Central memory CD8-positive, alpha-beta T cell (primary cell): ENCODE measurements around the gene TBC1D4.
"Not testable (repeated sequence)": the region's sequence is repeated elsewhere in the genome, so short reads cannot be mapped to it uniquely, and the experiment has no call there.

ENCODE experiments used
- ATAC-seq: fragments of 150-1000 bp; cut with Tn5 transposase; replicated peaks from 2 replicates; pipeline ENCODE4 v1.10.0; 2022; ENCODE audit warnings: mild to moderate bottlenecking, moderate FRiP score, moderate number of reproducible peaks; ENCODE audit not compliant: poor library complexity, severe bottlenecking; ENCODE audit errors: extremely low read depth
- DNase-seq, 2 donors: peaks; one replicate each; pipeline ENCODE4 v3.0.0; 2021; ENCODE audit warnings: low spot score in 2 of 2
- H3K27ac Mint-ChIP-seq: one replicate; pipeline ENCODE4 v1.8.0; 2022; ENCODE audit warnings: low read depth, mild to moderate bottlenecking, moderate library complexity, mixed read lengths
- H3K27me3 Mint-ChIP-seq: one replicate; pipeline ENCODE4 v1.8.0; 2022; ENCODE audit warnings: mixed read lengths
- H3K36me3 Mint-ChIP-seq: one replicate; pipeline ENCODE4 v1.8.0; 2022; ENCODE audit warnings: mild to moderate bottlenecking, moderate library complexity, mixed read lengths; ENCODE audit not compliant: insufficient read depth
- H3K4me1 Mint-ChIP-seq: one replicate; pipeline ENCODE4 v1.8.0; 2022; ENCODE audit warnings: mixed read lengths
- H3K4me3 Mint-ChIP-seq: one replicate; pipeline ENCODE4 v1.8.0; 2022; ENCODE audit warnings: mild to moderate bottlenecking, moderate library complexity, mixed read lengths
- H3K9me3 Mint-ChIP-seq: one replicate; pipeline ENCODE4 v1.8.0; 2022; ENCODE audit warnings: mixed read lengths

Gene TBC1D4

DNA sequence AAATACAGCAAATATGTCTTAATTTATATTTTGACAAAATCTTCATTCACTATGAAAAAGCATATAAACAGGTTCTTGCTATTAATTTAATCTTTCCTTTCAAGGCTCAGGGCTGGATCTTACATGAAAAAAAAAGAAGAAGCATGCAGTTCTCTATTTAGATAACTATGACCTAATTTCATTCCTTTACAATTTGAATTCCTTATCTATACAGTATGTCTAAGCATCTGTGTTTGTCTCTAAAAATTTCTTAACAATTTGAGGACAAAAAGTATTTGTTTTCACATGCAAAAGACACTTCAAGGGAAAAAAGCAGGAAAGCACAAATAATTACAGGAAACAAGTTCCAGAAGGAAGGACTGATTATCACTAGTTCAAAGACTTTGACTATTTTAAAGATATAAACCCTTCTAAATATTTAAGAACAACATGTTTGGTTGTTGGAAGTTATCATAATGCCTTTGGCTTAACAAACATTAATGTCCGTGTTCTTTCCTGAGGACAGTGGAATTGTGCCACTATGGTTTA lies 157.5 kb downstream of the TBC1D4 start:
- DNase-seq (no peak), ATAC-seq (no peak)
- H3K4me1 Mint-ChIP-seq: peaks cover 33% of the 10 kb centered on the region
- H3K27ac Mint-ChIP-seq: peak overlapping the region; percentile 95
- H3K36me3 Mint-ChIP-seq: peaks cover 13% of the 10 kb centered on the region
- H3K9me3 Mint-ChIP-seq: no peaks in the 10 kb centered on the region
- H3K4me3 Mint-ChIP-seq: peak overlapping the region; percentile 89
- H3K27me3 Mint-ChIP-seq: no peaks in the 10 kb centered on the region

DNA sequence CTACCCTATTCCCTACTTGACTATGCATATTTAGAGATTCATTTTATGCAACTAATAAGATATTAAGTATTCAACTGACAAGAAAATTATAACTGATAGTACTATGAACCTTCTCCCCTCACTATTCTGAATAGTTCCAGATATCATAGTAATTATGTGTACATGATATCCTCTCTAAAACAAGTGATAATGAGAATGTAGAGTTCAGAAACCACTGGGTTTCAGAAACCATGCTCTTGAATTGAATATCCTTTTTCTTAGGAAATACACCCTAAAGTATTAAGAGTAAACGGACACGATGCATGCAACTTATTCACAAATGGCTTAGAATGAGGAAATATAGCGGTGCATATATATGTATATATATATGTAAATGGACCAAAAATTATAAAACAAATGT lies 160.9 kb downstream of the TBC1D4 start:
- Mint-ChIP-seq H3K27me3 (no peaks in the 10 kb centered on the region), H3K27ac (no peak overlapping the region), H3K4me3 (no peak overlapping the region), H3K36me3 (peaks cover 5% of the 10 kb centered on the region), H3K4me1 (peaks cover 29% of the 10 kb centered on the region), H3K9me3 (no peaks in the 10 kb centered on the region)
- DNase-seq (no peak), ATAC-seq (no peak)

DNA sequence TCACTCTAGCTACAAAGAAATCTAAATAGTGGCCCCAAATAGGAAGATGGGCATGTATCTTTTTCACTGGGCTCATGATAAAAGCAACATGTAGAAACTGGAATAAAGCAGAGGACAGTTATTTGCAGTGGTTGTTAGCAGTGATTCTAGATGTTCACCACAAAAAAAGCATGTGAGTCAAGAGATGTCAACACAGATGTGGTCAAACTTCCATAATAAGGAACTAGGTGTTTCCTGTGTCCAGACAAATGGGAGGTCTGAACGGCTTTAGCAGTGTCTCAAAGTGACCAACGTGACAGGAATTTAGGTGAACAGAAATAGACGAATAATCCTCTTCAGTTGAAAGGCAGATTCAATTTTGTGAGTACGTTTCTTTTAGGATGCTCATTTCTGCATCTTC lies 162.7 kb downstream of the TBC1D4 start:
- no peaks in the 10 kb centered on the region for H3K27me3 Mint-ChIP-seq
- no peak for DNase-seq
- no peak overlapping the region for H3K4me3 Mint-ChIP-seq
- ATAC-seq: no peak
- H3K36me3 Mint-ChIP-seq: peaks cover 2% of the 10 kb centered on the region
- H3K4me1 Mint-ChIP-seq: peaks cover 24% of the 10 kb centered on the region
- no peaks in the 10 kb centered on the region for H3K9me3 Mint-ChIP-seq
- no peak overlapping the region for H3K27ac Mint-ChIP-seq

DNA sequence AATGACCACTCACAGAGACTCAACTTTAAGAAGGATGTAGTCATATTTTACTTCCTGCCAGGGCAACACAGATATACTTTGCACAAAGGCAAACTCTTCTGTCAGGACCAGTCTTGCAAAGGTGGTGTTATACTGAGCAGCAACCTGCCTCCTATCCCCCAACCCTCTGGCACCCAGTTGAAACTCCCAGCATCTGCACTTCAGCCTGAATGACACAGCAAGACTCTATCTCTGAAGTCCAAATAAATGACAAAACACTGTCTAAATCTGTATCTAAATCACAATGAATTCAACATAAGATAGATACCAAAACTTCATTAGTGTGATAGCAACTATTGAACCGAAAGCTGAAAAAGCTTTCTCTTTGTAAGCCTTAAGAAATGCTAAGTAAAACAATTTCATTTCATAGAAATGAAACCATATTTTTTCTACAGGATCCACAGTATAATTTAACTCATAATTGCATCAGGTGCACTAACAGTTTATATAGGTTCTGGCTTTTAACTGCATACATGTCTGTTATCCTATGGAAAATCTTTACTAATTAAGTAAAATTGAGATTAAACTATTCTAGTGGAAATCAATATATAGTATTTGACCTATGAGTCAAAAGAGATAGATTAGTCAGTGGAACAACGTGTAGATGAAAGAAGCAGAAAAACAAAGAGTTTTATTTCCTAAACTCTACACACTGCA lies 163.7 kb downstream of the TBC1D4 start:
- DNase-seq (no peak), ATAC-seq (no peak)
- Mint-ChIP-seq H3K4me1 (peaks cover 14% of the 10 kb centered on the region), H3K9me3 (no peaks in the 10 kb centered on the region), H3K36me3 (no peaks in the 10 kb centered on the region), H3K27me3 (no peaks in the 10 kb centered on the region), H3K27ac (no peak overlapping the region), H3K4me3 (no peak overlapping the region)

DNA sequence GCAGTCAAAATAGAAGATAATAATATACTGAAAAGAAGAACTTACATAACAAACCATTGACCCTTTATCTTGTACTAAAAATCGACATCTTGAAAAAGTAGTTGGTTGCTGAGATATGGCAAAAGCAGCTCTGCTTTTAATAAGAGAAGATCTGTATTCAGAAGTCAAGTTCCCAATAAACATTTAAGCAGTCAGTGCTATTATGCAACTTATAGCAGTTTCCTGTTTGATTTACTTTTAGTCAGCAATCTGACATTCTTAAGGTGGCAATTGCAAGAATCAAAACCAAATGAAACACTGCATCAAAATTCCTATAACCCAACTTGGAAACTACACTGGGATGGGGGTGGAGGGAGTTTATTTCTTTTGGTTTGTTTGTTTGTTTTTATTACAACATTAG lies 165.5 kb downstream of the TBC1D4 start:
- Mint-ChIP-seq H3K27me3 (no peaks in the 10 kb centered on the region), H3K36me3 (no peaks in the 10 kb centered on the region), H3K9me3 (no peaks in the 10 kb centered on the region), H3K27ac (no peak overlapping the region), H3K4me3 (no peak overlapping the region), H3K4me1 (peaks cover 10% of the 10 kb centered on the region)
- DNase-seq (no peak), ATAC-seq (no peak)

DNA sequence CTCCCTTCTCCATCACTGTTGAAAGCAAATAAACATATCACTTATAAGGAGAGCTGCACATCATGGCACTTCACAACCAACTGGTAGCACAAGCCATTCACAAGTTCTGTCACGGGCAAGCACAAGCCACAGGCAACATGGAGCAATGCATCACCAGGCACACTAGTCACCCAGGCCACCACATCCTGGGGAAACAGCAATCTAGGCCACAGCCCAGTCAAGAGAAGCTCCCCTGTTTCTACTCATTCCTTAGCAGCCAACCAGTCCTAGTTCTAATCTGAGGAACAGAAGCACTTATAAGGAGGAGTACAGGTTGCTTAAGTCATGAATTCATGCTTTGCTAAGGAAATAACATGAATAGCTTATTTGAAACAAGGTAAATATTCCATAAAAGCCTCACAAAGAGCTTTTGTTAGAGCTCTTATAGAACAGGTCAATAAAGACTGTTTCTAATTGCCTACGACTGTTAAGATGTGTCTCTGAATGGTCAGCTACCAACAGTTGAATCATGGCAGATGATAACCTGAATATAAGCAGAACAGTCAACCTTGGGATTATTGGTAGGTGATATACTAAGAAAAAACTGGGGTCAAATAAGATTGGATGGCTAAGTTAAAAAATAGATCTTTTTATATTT lies 169.0 kb downstream of the TBC1D4 start:
- H3K4me1 Mint-ChIP-seq: peaks cover 6% of the 10 kb centered on the region
- H3K27me3 Mint-ChIP-seq: no peaks in the 10 kb centered on the region
- ATAC-seq (no peak), DNase-seq (no peak)
- H3K36me3 Mint-ChIP-seq: peaks cover 10% of the 10 kb centered on the region
- no peak overlapping the region for H3K4me3 Mint-ChIP-seq
- H3K27ac Mint-ChIP-seq: no peak overlapping the region
- no peaks in the 10 kb centered on the region for H3K9me3 Mint-ChIP-seq

DNA sequence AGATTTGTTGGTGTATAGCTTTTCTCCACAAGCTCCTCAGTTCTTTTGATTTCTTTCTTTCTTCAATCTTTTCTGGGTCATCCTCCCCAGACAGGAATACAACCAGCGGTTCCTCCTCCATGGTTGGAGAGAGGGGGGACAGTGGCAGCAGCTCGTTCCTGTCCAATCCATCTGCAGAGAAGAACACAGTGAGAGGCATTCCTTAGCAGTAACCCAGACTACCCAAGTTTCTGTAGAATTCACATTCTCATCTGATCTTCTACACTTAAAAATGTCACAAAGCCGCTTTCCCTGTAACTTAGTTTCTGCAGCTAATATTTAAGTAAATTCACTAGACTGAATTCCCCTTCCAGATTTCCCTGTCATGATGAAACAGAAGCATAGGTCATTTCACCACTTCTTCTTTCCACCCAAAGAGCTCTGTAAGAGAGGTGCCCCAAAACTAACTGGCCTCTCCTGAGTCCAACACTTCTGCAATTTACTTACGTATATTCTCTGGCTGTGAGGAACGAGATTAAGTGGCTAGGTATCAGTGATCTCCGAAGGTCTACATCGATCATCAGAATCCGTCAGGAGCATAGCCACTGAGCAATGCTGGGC lies 171.9 kb downstream of the TBC1D4 start:
- no peak overlapping the region for H3K27ac Mint-ChIP-seq
- peaks cover 12% of the 10 kb centered on the region for H3K36me3 Mint-ChIP-seq
- H3K9me3 Mint-ChIP-seq: no peaks in the 10 kb centered on the region
- DNase-seq (no peak), ATAC-seq (peak; percentile 32)
- H3K27me3 Mint-ChIP-seq: no peaks in the 10 kb centered on the region
- H3K4me3 Mint-ChIP-seq: no peak overlapping the region
- H3K4me1 Mint-ChIP-seq: no peaks in the 10 kb centered on the region

DNA sequence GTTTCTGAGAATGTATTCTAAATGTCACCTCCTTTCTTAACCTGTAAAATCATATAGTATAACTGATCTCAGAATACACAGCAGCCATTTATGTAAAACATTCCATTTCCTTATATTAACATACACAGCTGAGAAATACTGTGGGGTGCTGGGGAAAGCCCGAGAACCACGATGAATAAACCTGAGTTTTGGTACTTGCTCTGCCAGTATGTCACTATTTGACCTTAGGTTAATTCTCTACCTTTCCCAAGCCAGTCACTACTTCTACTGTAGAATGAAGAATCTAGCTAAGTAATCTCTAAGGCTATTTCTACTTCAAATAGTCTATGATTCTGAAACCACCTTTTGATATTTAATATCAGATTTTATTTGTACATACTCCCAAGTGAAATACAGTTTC lies 173.7 kb downstream of the TBC1D4 start:
- no peak for ATAC-seq
- H3K4me1 Mint-ChIP-seq: no peaks in the 10 kb centered on the region
- H3K36me3 Mint-ChIP-seq: peaks cover 13% of the 10 kb centered on the region
- H3K4me3 Mint-ChIP-seq: no peak overlapping the region
- H3K27ac Mint-ChIP-seq: no peak overlapping the region
- no peaks in the 10 kb centered on the region for H3K27me3 Mint-ChIP-seq
- H3K9me3 Mint-ChIP-seq: peaks cover 4% of the 10 kb centered on the region
- no peak for DNase-seq

DNA sequence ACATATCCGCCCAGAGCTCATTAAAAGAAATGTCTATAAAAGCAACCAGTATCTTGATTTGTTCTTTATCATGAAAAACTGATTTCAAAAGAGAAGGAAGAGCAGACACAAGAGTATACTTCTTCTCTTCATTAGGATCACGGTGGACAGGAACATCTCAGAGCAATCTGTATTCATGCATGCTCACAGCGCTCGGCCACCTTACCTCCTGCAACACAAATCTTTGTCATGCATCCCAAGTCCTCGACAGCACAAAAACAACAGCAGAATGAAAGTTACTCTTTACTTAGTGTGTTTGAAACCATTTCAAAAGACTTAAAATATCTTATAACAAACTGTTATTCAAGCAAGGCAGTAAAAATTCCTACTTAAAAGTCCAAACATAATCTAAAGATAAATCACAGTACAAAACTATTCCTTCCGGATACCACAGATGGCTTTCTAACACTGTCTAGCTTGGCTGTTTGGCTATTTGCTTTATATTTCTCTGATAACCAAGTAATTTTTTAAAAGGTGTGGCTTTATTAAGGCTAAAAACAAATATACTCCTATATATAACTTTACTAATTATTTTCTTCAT lies 174.5 kb downstream of the TBC1D4 start:
- DNase-seq: no peak
- no peak for ATAC-seq
- Mint-ChIP-seq H3K9me3 (peaks cover 4% of the 10 kb centered on the region), H3K36me3 (peaks cover 13% of the 10 kb centered on the region), H3K27me3 (no peaks in the 10 kb centered on the region), H3K4me3 (no peak overlapping the region), H3K27ac (no peak overlapping the region), H3K4me1 (no peaks in the 10 kb centered on the region)

DNA sequence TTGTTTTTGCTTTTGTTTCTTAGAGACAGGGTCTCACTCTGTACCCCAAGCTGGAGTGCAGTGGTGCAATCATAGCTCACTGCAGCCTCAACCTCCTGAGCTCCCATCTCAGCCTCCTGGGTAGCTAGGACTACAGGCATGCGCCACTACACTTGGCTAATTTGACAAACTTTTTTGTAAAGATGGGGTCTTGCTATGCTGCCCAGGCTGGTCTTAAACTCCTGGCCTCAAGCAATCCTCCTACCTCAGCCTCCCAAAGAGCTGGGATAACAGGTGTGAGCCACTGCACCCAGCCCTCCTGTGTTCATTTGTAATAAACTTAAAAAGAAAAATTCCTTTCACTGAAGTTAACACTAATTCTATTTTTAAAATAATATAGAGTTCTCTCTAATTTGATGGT lies 175.0 kb downstream of the TBC1D4 start:
- H3K4me1 Mint-ChIP-seq, ATAC-seq, H3K27me3 Mint-ChIP-seq, H3K9me3 Mint-ChIP-seq, H3K4me3 Mint-ChIP-seq, DNase-seq, H3K27ac Mint-ChIP-seq: not testable (repeated sequence)
- H3K36me3 Mint-ChIP-seq: peaks cover 13% of the 10 kb centered on the region

DNA sequence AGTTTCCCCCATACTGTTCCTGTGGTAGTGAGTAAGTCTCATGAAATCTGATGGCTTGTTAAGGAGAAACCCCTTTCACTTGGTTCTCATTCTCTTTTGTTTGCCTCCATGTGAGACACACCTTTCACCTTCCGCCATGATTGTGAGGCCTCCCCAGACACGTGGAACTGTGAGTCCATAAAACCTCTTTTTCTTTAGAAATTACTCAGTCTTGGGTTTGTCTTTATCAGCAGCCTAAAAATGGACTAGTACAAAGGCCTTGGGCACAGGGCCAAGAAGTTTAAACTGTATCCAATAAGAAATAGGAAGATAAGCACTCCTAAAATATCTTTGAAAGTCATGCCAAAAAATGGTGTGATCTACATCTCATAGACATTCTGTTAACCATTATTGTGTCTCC lies 176.9 kb downstream of the TBC1D4 start:
- Mint-ChIP-seq H3K36me3 (peaks cover 11% of the 10 kb centered on the region), H3K27me3 (no peaks in the 10 kb centered on the region)

DNA sequence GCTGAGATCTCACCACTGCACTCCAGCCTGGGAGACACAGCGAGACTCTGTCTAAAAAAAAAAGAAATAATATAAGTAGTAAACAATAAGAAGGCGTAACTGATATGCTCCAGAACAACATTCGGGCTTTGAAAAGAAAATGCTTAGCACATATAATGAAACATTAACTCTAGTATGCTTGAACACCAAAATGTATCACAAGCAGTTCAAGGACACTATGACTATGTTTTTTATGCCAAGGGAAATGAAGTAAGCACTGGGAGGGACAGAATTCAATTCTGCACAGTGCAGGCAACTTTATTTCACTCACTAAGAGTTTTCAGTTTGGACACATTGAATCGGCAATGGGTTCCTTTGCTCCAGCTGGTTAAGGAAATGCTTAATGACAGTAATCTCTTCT lies 178.7 kb downstream of the TBC1D4 start:
- DNase-seq (no peak), ATAC-seq (no peak)
- H3K4me3 Mint-ChIP-seq: no peak overlapping the region
- H3K9me3 Mint-ChIP-seq: peaks cover 4% of the 10 kb centered on the region
- H3K36me3 Mint-ChIP-seq: peaks cover 9% of the 10 kb centered on the region
- H3K27me3 Mint-ChIP-seq: no peaks in the 10 kb centered on the region
- no peak overlapping the region for H3K27ac Mint-ChIP-seq
- no peaks in the 10 kb centered on the region for H3K4me1 Mint-ChIP-seq

More for the DNA sequence above, 176.9 kb downstream of the TBC1D4 start:
- H3K9me3 Mint-ChIP-seq: peaks cover 4% of the 10 kb centered on the region
- H3K4me1 Mint-ChIP-seq: no peaks in the 10 kb centered on the region
- ATAC-seq (no peak), DNase-seq (no peak)
- no peak overlapping the region for H3K27ac Mint-ChIP-seq
- no peak overlapping the region for H3K4me3 Mint-ChIP-seq
